Thoracic aorta (tissue), 2 donors: ENCODE results near the gene DNAH10. TPM values are rescaled to one million over a fixed set of nuclear protein-coding genes. Genes with fewer than 3 reads are reported as not detected.

Source experiments
- ATAC-seq: fragments of 150-250 bp; one replicate; pipeline ENCODE4 v1.8.0; 2017; ENCODE audit warnings: low read depth; ENCODE audit not compliant: insufficient number of reproducible peaks, low FRiP score
- DNase-seq: peaks from one replicate; pipeline ENCODE4 v3.0.0-alpha.2; 2020; ENCODE audit warnings: low spot score
- H3K27ac ChIP-seq, 2 donors: fragments of 200-600 bp; sonication (generic); 1 replicate in 1 of 2; 2 replicates in 1 of 2; pipeline ENCODE4 v1.5.1; 2016; ENCODE audit warnings: mild to moderate bottlenecking in 2 of 2, moderate library complexity in 2 of 2
- H3K27me3 ChIP-seq: fragments of 200-600 bp; sonication (generic); replicated peaks from 2 replicates; pipeline ENCODE4 v1.6.0; 2016; ENCODE audit warnings: mild to moderate bottlenecking; ENCODE audit not compliant: insufficient read depth
- H3K36me3 ChIP-seq: fragments of 200-600 bp; sonication (generic); one replicate; pipeline ENCODE4 v1.5.1; 2016
- H3K4me1 ChIP-seq, 2 donors: fragments of 200-600 bp; sonication (generic); 1 replicate in 1 of 2; 2 replicates in 1 of 2; pipeline versions ENCODE4 v1.5.1 to v1.6.0; 2016; ENCODE audit warnings: low read depth in 2 of 2, mild to moderate bottlenecking in 1 of 2; ENCODE audit not compliant: control insufficient read depth in 1 of 2
- H3K4me3 ChIP-seq: fragments of 200-600 bp; sonication (generic); 2 replicates; pipeline ENCODE4 v1.5.1; 2016; ENCODE audit warnings: mild to moderate bottlenecking
- H3K9me3 ChIP-seq: fragments of 200-600 bp; sonication (generic); 2 replicates; pipeline ENCODE4 v1.5.1; 2016
- CTCF ChIP-seq: fragments of 200-600 bp; sonication (generic); IDR thresholded peaks from one replicate; pipeline ENCODE4 v1.5.1; 2019; ENCODE audit warnings: antibody characterized with exemption
- total RNA-seq, 2 donors: library from RNA; depleted of rRNA; stranded (reverse); fragments of >200 nt; gene quantifications; one replicate each; pipeline versions ENCODE4 v1.1.0 to v1.2.3, GENCODE V29; 2016

DNAH10 gene
- total RNA-seq, 2 donors from 2014 or later, result under 0.01 to 0.14 TPM

DNA sequence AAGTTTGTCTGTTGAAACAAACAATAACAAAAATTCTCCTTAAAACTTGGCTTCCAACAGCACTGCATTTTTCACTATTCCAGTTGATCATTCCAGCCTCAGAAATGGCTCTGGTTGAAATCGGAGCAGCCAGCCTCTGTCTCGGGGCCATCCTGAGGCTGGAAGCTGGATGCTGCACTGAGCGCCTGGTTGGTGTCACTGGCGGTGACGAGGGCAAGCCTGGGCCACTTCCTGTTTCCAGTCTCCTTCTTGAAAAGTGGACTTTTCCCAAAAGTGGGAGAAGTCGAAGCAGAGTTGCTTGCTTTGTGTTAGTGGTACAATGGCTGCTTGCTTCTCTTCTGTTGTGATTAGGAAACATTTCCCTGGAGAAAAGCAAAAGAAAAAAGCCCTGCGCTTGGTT lies 161.8 kb downstream of the DNAH10 start:
- Histone ChIP-seq H3K27me3 (no peaks in the 10 kb centered on the region), H3K36me3 (no peaks in the 10 kb centered on the region), H3K4me3 (no peak overlapping the region), H3K9me3 (no peaks in the 10 kb centered on the region), H3K4me1 (no peaks in the 10 kb centered on the region), H3K27ac (no peak overlapping the region)
- ATAC-seq, result no peak
- no peak for DNase-seq
- no peak for TF ChIP-seq CTCF

GRCh38 chr12:123924539-123924938 lies 162.4 kb downstream of the DNAH10 start:
- no peaks in the 10 kb centered on the region for H3K36me3 ChIP-seq
- no peak for TF ChIP-seq CTCF
- no peaks in the 10 kb centered on the region for H3K27me3 ChIP-seq
- DNase-seq (no peak), ATAC-seq (no peak)
- no peak overlapping the region for H3K4me3 ChIP-seq
- H3K9me3 ChIP-seq, result no peaks in the 10 kb centered on the region
- H3K27ac ChIP-seq, result no peak overlapping the region
- no peaks in the 10 kb centered on the region for H3K4me1 ChIP-seq

DNA sequence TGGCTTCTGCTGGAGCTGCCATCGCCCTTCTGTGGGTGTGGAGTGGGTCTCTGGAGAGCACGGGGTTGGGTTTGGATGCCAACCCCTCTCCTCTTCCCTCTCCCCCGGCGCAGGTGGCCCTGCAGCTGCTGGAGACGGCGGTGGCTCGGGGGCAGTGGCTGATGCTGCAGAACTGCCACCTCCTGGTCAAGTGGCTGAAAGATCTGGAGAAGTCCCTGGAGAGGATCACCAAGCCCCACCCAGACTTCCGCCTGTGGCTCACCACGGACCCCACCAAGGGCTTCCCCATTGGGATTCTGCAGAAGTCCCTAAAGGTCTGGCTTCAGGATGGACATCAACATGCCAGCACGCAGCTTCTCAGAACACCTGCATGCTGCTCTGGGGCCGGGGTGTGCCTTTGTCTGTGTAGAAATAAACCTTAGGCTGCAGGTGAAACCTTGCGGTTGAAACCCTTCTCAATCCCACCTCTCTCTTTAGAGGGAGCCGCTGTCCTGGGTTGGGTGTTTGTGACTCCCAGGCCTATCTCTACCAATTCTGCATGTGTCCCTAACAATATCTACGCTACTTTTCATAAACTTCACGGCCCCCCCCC lies 166.3 kb downstream of the DNAH10 start:
- H3K27ac ChIP-seq, result no peak overlapping the region
- no peaks in the 10 kb centered on the region for H3K27me3 ChIP-seq
- DNase-seq (no peak), ATAC-seq (no peak)
- H3K9me3 ChIP-seq, result no peaks in the 10 kb centered on the region
- no peaks in the 10 kb centered on the region for H3K4me1 ChIP-seq
- no peak for TF ChIP-seq CTCF
- no peaks in the 10 kb centered on the region for H3K36me3 ChIP-seq
- no peak overlapping the region for H3K4me3 ChIP-seq

DNA sequence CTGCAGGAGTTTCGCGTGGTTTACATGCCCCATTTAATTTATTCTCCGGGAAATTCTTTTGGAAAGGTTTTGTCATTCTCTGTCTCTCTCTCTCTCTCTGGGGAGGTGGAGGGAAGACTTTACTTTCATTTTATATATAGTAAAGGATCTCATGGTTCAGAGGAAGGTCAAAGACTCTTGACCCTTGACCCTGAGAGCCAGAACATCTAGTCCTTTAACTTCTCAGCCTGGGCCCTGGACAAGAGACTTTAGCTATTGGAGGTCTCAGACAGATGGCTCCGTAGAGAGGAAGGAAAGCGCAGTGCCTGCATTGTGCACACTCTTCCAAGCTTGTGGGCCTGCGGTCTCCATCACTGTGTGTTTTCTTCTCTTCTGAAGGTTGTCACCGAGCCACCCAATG lies 166.8 kb downstream of the DNAH10 start:
- no peaks in the 10 kb centered on the region for H3K36me3 ChIP-seq
- no peaks in the 10 kb centered on the region for H3K4me1 ChIP-seq
- no peaks in the 10 kb centered on the region for H3K9me3 ChIP-seq
- H3K27ac ChIP-seq, result no peak overlapping the region
- no peak for TF ChIP-seq CTCF
- ATAC-seq (no peak), DNase-seq (no peak)
- H3K4me3 ChIP-seq, result no peak overlapping the region
- no peaks in the 10 kb centered on the region for H3K27me3 ChIP-seq

- Histone ChIP-seq H3K9me3 (no peaks in the 10 kb centered on the region), H3K36me3 (no peaks in the 10 kb centered on the region), H3K27ac (no peak overlapping the region), H3K4me1 (no peaks in the 10 kb centered on the region), H3K27me3 (no peaks in the 10 kb centered on the region), H3K4me3 (no peak overlapping the region)
- TF ChIP-seq CTCF, result no peak
- ATAC-seq, result no peak
- no peak for DNase-seq
Observed at GRCh38 chr12:123929946-123930583, 168.0 kb downstream of the DNAH10 start.
